HFF-Myc (cell line): Measurements from ENCODE around the gene BTBD18.

Source experiments
- DNase-seq: peaks from one replicate; pipeline ENCODE4 v3.0.0-alpha.2; 2011; ENCODE audit warnings: low read depth; ENCODE audit errors: extremely low read depth
- H3K4me3 ChIP-seq: replicated peaks from 2 replicates; pipeline ENCODE4 v1.5.1; 2011; ENCODE audit warnings: low read depth, mild to moderate bottlenecking, control low read depth, low read length
- CTCF ChIP-seq: IDR thresholded peaks from 2 replicates; pipeline ENCODE4 v1.5.1; 2012; ENCODE audit warnings: mild to moderate bottlenecking, low read depth, low read length, control low read depth; ENCODE audit errors: missing control alignments

The BTBD18 gene

GRCh38 chr11:57752954-57753353 lies 1.3 kb upstream of the BTBD18 start:
- no peak for TF ChIP-seq CTCF
- no peak for DNase-seq
- no peak overlapping the region for H3K4me3 ChIP-seq

GRCh38 chr11:57751176-57751575 lies 443 bp downstream of the BTBD18 start:
- no peak for TF ChIP-seq CTCF
- no peak for DNase-seq
- H3K4me3 ChIP-seq = no peak overlapping the region

GRCh38 chr11:57746920-57747319 lies 4.7 kb downstream of the BTBD18 start:
- TF ChIP-seq CTCF = no peak
- H3K4me3 ChIP-seq = no peak overlapping the region
- DNase-seq = no peak

GRCh38 chr11:57745206-57745605 lies 6.4 kb downstream of the BTBD18 start:
- H3K4me3 ChIP-seq = no peak overlapping the region
- no peak for TF ChIP-seq CTCF
- DNase-seq = no peak

GRCh38 chr11:57744357-57744756 lies 7.3 kb downstream of the BTBD18 start:
- no peak for DNase-seq
- no peak for TF ChIP-seq CTCF
- H3K4me3 ChIP-seq = no peak overlapping the region

- no peak for DNase-seq
- TF ChIP-seq CTCF = no peak
- peak overlapping the region; percentile 98 for H3K4me3 ChIP-seq
Observed at GRCh38 chr11:57742087-57742452, 9.5 kb downstream of the BTBD18 start.
